Left renal cortex interstitium (tissue), 4 donors: ENCODE measurements around the gene MRM2. TPM values are rescaled to one million over a fixed set of nuclear protein-coding genes. Genes with fewer than 3 reads are reported as not detected.

ENCODE experiments used
- DNase-seq, 4 donors: peaks; one replicate each; pipeline ENCODE4 v3.0.0-alpha.2; 2013; ENCODE audit warnings: low read depth in 4 of 4, low spot score in 2 of 4, missing footprints in 1 of 4
- polyA plus RNA-seq, 4 donors: library from polyadenylated mRNA; unstranded; fragments of 120-200 nt; gene quantifications; one replicate each; pipeline ENCODE4 v1.2.1, GENCODE V29; 2013; ENCODE audit not compliant: insufficient read length in 4 of 4

Gene MRM2
- 10 to 100 TPM; 34.4 to 40.1 (median 37.4) TPM for polyA plus RNA-seq

- DNase-seq = peak; percentile 25 to 70 (median 58)
Measured at GRCh38 chr7:2241580-2242540, at the start of gene MRM2, which contains the start of gene NUDT1. TSS of gene MRM2 (minus strand) at chr7:2242205. CDS start at chr7:2242169, 36 bp downstream. TSS of gene NUDT1 (plus strand) at chr7:2242226. CDS start at chr7:2244575, 2,349 bp downstream.

- no peak for DNase-seq
Measured at GRCh38 chr7:2290877-2291276, 48.9 kb upstream of the MRM2 start.

- DNase-seq = no peak
Measured at GRCh38 chr7:2289621-2290020, 47.6 kb upstream of the MRM2 start.

GRCh38 chr7:2289111-2289586 is 47.1 kb upstream of the MRM2 start:
- no peak for DNase-seq

GRCh38 chr7:2288503-2288902 is 46.5 kb upstream of the MRM2 start:
- DNase-seq = no peak

- no peak for DNase-seq
Measured at GRCh38 chr7:2287745-2288144, 45.7 kb upstream of the MRM2 start.

- DNase-seq = no peak
Measured at GRCh38 chr7:2283074-2283473, 41.1 kb upstream of the MRM2 start.

GRCh38 chr7:2282185-2282751 is 40.3 kb upstream of the MRM2 start:
- DNase-seq = peak in 2 of 4 donors; percentile 48 to 66

- no peak for DNase-seq
Measured at GRCh38 chr7:2281541-2281940, 39.5 kb upstream of the MRM2 start.

GRCh38 chr7:2280424-2280823 is 38.4 kb upstream of the MRM2 start:
- DNase-seq = no peak

GRCh38 chr7:2279896-2280295 is 37.9 kb upstream of the MRM2 start:
- DNase-seq = no peak

- DNase-seq = no peak
Measured at GRCh38 chr7:2278026-2278425, 36.0 kb upstream of the MRM2 start.

- DNase-seq = no peak
Measured at GRCh38 chr7:2276107-2276506, 34.1 kb upstream of the MRM2 start.

GRCh38 chr7:2275101-2275500 is 33.1 kb upstream of the MRM2 start:
- no peak for DNase-seq

GRCh38 chr7:2274666-2275065 is 32.7 kb upstream of the MRM2 start:
- DNase-seq = no peak

- no peak for DNase-seq
Measured at GRCh38 chr7:2273866-2274265, 31.9 kb upstream of the MRM2 start.

GRCh38 chr7:2272031-2272430 is 30.0 kb upstream of the MRM2 start:
- no peak for DNase-seq

- no peak for DNase-seq
Measured at GRCh38 chr7:2271273-2272026, 29.4 kb upstream of the MRM2 start.

GRCh38 chr7:2270495-2270894 is 28.5 kb upstream of the MRM2 start:
- DNase-seq = no peak

- DNase-seq = no peak
Measured at GRCh38 chr7:2269991-2270460, 28.0 kb upstream of the MRM2 start.
